GM18951 (cell line): ENCODE results near the gene CATSPERE.
"Not testable (repeated sequence)": the region's sequence is repeated elsewhere in the genome, so short reads cannot be mapped to it uniquely, and the experiment has no call there.

ENCODE experiments used
- POLR2A ChIP-seq: IDR thresholded peaks from 4 replicates; pipeline ENCODE4 v1.6.1; 2011; ENCODE audit warnings: mild to moderate bottlenecking; ENCODE audit not compliant: insufficient read length, insufficient read depth; ENCODE audit errors: extremely low read depth
- in situ Hi-C: fragments of 300-500 bp; cut with MboI; formaldehyde crosslinking; loops from one replicate; pipeline ENCODE4 v1.12.0; 2022; ENCODE audit warnings: low sequenced_read_pairs, mixed read lengths, inconsistent platforms; ENCODE audit not compliant: unreplicated experiment

Gene CATSPERE

GRCh38 chr1:244460197-244460596 is 876 bp upstream of the CATSPERE start:
- in situ Hi-C loops: no loop called here
- no peak for TF ChIP-seq POLR2A

GRCh38 chr1:244466724-244467123 is 5.7 kb downstream of the CATSPERE start:
- in situ Hi-C loops: no loop called here
- no peak for TF ChIP-seq POLR2A

GRCh38 chr1:244473059-244473605 is 12.1 kb downstream of the CATSPERE start:
- in situ Hi-C loops: no loop called here
- TF ChIP-seq POLR2A: no peak

- in situ Hi-C loops: not testable (repeated sequence)
These were observed 23.9 kb downstream of the CATSPERE start for GRCh38 chr1:244484971-244485370.

GRCh38 chr1:244494653-244495052 is 33.6 kb downstream of the CATSPERE start:
- no peak for TF ChIP-seq POLR2A
- in situ Hi-C loops: no loop called here

- in situ Hi-C loops: no loop called here
- TF ChIP-seq POLR2A: no peak
These were observed 35.1 kb downstream of the CATSPERE start for GRCh38 chr1:244496186-244496585.

- no peak for TF ChIP-seq POLR2A
- in situ Hi-C loops: no loop called here
These were observed 36.7 kb downstream of the CATSPERE start for GRCh38 chr1:244497805-244498204.

GRCh38 chr1:244499484-244499883 is 38.4 kb downstream of the CATSPERE start:
- in situ Hi-C loops: not testable (repeated sequence)

GRCh38 chr1:244500515-244500914 is 39.4 kb downstream of the CATSPERE start:
- in situ Hi-C loops: not testable (repeated sequence)

GRCh38 chr1:244502630-244503029 is 41.6 kb downstream of the CATSPERE start:
- in situ Hi-C loops: no loop called here
- TF ChIP-seq POLR2A: no peak

GRCh38 chr1:244513493-244513892 is 52.4 kb downstream of the CATSPERE start:
- in situ Hi-C loops: no loop called here

GRCh38 chr1:244515680-244516079 is 54.6 kb downstream of the CATSPERE start:
- no peak for TF ChIP-seq POLR2A
- in situ Hi-C loops: no loop called here

More at GRCh38 chr1:244513493-244513892, 52.4 kb downstream of the CATSPERE start:
- no peak for TF ChIP-seq POLR2A

GRCh38 chr1:244536316-244536715 is 75.2 kb downstream of the CATSPERE start:
- in situ Hi-C loops: no loop called here
- no peak for TF ChIP-seq POLR2A

GRCh38 chr1:244545511-244545910 is 84.4 kb downstream of the CATSPERE start:
- no peak for TF ChIP-seq POLR2A
- in situ Hi-C loops: no loop called here

GRCh38 chr1:244548558-244549115 is 87.6 kb downstream of the CATSPERE start:
- in situ Hi-C loops: no loop called here
- TF ChIP-seq POLR2A: no peak
